ENCODE measurements around the gene TRMT2A.

TRMT2A gene

DNA sequence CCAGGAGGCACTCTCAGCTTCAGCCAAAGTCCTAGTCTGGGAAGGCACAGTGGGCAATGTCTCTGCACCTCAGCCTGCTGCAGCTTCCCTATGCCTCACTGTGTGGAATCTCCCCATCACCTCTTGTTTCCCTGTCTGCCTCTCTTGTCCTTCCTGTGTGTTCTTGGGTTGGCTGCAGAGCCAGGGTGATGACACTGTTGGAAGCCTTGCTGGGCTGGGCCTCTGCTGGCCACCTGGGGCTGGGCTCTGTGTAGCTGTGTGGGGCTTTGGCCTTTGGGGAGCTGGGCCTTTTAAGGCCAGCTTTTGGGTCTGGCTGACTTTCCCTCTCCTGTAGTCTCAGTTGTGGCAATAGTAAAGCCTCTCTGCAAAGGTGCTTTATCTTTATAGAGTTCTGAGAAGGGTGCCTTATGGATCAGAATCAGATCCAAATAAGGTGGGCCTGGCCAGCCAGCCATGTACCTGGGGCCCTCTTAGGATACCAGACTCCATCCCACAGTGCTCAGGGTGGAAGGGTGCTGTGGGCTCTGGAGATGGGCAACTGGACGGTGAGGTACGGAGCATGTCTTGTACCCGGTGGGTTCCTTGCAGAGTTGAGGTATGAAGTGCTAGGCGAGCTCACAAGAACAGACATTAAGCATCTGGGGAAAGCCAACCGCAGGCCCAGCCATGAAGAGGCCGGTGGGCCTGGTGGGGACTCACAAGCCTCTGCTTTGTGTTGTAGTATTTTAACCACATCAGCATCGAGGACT, 11.4 kb downstream of the TRMT2A start:
- DNase-seq, result no peak

DNA sequence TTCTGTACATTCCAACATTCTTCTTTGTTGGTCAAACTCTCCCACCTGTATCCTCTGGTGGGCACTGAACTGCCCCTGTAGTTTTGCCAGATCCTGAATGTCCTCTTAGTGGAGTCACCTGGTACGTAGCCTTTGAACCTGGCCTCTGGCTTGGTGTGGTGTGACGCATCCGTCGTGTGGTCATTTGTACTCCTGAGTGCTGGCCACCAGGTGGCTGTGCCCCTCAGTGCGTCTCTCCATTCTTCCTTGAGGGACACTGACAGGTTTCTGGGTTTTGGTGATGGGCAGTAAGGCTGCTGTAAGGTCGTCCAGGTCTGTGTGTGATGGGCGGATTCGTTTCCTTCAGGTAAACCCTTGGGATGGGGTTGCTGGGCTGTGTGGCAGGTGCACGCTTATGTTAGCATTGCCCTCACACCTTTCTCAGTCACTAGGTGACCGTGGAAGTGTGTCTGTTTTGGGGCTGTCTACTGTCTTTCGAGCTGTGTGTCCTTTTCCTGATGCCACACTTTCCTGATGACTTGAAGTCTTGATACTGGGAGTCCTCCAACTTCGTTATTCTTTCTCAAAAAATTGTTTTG, 14.7 kb downstream of the TRMT2A start:
- DNase-seq, result no peak

DNA sequence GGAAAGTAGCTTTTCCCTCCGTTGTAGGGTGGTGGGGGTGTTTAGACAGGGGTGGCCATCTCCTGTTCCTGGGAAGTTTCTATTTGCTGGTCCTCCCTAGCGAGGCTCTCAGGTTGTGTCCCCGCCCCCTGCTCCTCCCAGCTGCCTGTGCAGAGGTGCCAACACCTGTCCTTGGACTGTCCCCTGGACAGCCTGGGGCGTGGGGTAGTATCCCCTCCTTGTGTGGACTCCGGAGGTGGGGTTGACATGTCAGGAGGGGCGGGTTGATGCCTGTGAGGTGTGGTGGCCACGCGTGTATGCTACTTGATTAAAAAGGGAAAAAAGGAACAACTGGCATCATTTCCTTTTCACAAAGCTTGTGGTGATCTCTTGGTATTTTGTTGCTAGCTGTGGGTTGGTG, 15.4 kb downstream of the TRMT2A start:
- DNase-seq, result no peak

DNA sequence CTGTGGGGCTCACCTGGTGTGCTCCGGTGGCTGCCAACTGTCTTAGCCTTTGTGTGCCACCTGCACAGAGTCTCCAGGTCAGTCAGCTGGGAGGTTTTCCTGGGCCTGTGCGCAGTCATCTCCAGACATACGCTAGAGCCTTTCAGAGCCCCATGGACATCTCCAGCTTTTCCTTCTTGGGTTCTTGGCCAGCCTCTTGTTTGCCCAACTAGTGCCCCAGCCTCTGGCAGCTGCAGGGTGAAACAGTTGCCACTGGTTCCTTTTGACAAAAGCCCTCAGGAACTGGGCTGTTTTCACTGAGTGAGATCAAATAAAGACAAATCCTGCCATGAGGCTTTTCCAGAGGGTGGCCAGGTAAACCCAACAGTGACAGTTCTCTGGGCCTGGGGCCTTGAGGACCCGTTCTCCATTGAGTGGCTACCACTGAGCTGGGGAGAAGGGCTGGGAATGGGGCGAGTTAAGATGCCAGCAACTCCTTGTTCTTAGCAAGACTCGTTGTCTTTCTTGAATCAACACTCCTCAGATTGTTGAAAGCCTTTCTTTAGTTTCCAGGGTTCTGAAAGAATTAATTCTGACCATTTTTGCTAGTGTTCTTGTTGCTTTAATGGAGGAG, 17.8 kb downstream of the TRMT2A start:
- no peak for DNase-seq

GRCh38 chr22:20096574-20097420, 20.2 kb downstream of the TRMT2A start:
- no peak for DNase-seq

DNA sequence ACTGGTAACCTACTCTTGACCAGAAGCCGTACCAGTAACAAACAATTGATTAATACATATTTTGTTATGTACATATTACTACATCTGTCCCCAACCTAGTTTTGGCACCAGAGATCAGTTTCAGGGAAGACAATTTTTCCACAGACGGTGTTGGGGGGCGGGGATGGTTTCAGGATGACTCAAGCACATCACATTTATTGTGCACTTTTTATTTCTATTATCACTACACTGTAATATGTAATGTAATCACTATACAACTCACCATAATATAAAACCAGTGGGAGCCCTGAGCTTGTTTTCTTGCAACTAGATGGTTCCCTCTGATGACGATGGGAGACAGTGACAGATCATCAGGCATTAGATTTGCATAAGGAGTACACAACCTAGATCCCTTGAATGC, 21.5 kb downstream of the TRMT2A start:
- no peak for DNase-seq

DNA sequence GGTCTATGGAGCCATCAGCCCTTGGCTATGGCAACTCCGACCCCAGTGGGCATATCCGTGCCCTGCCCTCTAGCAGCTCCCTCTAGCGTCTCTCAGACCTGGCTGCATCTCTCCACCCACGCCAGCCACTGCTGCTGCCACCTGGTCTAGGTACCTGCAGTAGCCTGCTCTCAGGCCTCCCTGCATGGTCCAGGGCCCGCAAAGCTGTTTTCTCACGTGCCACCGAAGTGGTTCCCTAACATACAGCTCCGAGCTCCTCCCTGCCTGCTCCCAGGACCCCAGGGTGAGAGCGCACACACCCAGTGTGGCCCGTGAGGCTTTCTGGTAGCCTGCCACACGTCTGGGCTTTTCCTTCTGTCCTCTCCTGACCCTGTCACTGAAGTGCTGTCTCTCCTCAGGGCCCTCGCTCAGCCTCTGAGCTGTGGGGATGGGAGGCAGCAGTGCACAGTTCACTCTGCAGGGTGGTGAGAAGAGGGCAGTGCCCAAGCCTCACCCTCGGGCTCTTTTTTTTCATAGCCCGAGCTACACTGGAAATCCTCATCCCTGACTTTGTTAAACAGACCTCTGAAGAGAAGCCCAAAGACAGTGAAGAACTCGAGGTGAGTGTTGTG, 22.7 kb downstream of the TRMT2A start:
- DNase-seq, result no peak

GRCh38 chr22:20093418-20094196, 23.4 kb downstream of the TRMT2A start:
- no peak for DNase-seq

GRCh38 chr22:20092477-20092854, 24.6 kb downstream of the TRMT2A start:
- DNase-seq, result no peak

- DNase-seq, result no peak
Observed at GRCh38 chr22:20091690-20092476, 25.1 kb downstream of the TRMT2A start.

GRCh38 chr22:20090730-20091240, 26.2 kb downstream of the TRMT2A start:
- no peak for DNase-seq

DNA sequence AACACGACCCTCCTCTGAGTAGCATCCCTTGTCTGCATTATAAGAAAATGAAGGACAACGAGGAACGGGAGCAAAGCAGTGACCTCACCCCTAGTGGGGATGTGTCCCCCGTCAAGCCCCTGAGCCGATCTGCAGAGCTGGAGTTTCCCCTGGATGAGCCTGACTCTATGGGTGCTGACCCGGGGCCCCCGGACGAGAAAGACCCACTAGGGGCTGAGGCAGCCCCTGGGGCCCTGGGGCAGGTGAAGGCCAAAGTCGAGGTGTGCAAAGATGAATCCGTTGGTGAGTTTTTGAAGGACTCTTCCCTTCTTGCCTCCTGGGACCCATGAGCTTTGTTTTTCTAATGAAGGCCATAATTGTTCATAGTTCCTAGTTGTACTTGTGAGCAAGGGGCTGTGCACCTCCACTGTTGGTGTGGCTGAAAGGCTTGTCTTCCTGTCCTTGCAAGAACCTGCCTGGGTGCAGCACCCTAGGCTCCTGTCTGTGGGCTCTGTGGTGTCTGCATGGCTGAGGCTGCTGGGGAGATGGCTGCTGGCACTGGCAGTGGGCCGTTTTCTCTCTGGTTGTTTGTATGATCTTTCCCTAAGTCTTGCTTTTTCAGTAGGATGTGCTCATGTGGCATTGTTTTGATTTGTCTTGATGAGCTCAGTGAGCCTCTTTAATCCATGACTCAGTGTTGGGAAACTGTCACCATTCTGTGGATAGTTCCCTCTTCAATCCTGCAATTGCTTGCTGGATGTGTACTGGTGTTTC, 26.9 kb downstream of the TRMT2A start:
- DNase-seq, result no peak

- DNase-seq, result no peak
Observed at GRCh38 chr22:20089226-20089976, 27.6 kb downstream of the TRMT2A start.

- DNase-seq, result no peak
Observed at GRCh38 chr22:20088263-20088648, 28.8 kb downstream of the TRMT2A start.

DNA sequence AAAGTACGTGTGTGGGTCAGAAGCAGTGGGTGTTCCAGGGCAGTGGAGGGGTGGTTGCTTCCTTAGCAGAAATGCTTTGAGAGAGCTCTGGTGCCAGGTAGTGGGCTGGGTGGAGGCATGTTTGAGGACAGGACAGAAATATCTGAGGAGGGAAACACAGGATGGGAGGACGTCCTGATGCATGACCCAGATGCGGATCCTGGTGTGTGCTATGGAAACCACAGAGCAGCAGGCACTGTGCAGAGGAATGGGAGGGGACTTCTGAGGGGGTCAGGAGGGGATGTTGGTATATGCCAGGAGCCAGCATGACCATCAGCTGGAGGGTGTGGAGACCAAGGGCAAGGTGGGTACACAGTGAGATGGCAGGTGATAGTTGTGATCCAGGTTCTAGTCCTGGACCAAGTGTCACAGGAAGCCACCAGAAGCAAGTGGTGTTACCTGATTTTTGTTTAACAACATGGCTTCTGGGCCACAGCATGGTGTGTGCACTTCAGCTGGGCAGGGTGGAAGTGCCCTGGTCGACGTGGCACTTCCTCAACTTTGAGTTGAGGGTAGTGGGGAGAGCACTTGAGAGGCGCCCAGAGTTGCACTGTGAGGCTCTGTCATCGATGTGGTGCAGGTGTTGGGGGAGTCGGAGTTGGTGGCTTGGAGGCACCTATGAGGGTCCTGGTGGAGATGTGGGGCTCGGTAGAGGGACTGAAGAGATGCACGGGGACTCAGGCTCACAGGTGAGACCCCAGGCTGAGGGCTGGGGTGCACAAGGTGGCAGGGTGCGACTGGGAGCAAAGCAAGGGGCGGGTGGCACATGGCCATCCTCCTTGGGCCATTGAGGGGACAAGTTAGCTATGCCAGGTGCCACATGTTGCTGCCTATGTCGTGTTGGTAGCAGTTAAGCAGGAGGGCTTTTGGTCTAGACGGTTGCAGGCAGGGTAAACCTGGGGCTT, 29.4 kb downstream of the TRMT2A start:
- DNase-seq, result no peak

DNA sequence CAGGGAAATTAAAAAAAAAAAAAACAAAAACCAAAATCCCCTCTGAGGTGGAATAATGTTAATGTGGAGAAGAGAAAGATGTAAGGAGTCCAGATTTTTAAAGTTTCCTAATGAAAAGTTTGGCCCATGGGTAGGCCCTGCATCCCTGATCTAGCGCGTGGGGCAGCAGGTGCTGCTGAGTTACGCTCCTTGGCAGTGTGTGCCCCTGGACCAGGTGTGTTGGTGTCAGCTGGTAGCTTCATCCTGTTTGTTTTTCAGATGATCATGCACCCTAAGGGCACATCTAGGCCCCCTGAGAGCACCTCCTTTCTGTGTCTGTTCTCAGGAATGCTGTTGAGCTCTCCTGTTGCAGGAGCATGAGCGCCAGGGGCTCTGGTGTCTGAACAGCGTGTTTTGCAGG, 30.3 kb downstream of the TRMT2A start:
- no peak for DNase-seq

GRCh38 chr22:20086101-20086599, 30.9 kb downstream of the TRMT2A start:
- no peak for DNase-seq

DNA sequence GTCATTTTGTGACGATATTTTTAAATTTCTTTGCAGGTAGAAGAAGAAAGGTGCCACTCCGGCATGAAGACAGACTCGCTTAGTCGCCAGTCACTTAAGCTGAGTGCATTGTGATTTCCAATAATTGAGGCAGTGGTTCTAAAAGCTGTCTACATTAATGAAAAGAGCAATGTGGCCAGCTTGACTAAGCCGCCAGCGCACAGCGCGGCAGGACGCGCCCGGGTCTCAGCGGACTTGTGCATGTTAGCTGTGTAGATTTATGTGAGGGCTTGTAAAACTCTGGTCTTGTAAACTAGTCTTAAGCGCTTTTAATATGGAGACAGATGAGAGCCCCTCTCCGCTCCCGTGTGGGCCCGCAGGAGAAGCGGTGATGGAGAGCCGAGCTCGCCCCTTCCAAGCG, 31.4 kb downstream of the TRMT2A start:
- DNase-seq, result no peak
